HG03432 (cell line): Measurements from ENCODE around the gene DGLUCY.
"Not testable (repeated sequence)": the region's sequence is repeated elsewhere in the genome, so short reads cannot be mapped to it uniquely, and the experiment has no call there.

Source experiments
- ATAC-seq: cut with Tn5 transposase; IDR thresholded peaks from one replicate; pipeline ENCODE4 v1.9.1; 2021; ENCODE audit warnings: mild to moderate bottlenecking, moderate library complexity; ENCODE audit not compliant: unreplicated experiment

Gene DGLUCY

GRCh38 chr14:91103116-91103515 lies 10.8 kb upstream of the DGLUCY start:
- no peak for ATAC-seq

DNA sequence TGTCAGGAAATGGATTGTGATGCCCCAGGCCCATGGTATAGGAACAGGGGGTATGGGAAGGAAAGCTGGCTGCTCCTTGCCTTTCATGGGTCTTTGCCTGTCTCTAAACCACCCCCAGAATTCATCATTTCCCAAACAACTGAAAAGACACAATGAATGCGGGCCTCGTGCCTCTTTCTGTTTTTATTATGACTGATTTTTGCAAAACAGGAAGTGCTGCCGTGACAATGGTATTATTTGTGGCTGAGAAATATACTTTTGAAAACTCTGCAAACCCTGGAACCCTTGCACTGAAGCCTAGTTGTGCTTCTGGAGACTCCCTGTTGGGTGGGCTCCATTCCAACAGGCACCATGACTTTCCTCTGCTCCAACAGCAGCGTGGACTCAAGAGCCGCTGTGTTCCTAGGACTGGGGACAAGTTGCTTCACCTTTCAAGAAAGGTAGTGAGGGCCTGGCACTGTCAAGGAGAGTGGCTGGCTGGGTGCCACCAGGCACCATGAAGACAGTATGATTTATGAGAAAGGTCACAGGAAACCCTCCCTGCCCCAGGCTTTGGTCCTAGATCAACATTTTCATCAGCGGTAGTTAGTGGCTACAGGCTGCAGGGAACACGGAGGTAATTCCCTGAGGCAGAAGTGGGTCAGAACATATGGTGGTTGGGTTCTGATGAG lies 4.8 kb upstream of the DGLUCY start:
- no peak for ATAC-seq

DNA sequence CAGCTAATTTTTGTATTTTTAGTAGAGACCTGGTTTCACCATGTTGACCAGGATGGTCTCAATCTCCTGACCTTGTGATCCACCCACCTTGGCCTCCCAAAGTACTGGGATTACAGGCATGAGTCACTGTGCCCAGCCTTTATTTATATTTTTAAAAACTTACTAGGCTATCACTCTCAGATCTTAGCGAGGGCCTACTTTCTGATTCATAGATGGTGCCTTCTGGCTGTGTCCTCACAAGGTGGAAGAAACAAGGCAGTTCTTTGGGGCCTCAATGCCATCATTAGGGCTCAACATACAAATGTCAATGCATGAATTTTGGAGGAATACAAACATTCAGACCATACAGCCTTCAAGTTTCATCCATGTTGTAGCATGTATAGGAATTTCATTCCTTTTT lies 2.4 kb upstream of the DGLUCY start:
- ATAC-seq: no peak

DNA sequence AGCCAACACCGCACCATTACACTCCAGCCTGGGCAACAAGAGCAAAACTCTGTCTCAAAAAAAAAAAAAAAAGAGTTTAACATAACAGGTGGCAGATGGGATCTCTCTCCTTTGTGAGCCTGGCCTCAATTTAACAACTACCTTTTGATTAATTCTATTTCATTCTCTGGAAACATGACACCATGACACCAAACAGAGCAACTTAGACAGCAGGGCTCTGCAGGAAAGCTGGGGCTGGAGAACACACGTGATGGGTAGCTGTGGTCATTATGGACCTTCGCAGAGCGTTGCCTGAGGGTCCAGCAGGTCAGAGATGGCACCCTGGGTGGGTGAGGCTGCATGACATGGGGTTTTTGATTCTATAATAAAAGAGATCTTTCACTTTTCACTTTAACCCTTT lies 1.7 kb upstream of the DGLUCY start:
- ATAC-seq: no peak

DNA sequence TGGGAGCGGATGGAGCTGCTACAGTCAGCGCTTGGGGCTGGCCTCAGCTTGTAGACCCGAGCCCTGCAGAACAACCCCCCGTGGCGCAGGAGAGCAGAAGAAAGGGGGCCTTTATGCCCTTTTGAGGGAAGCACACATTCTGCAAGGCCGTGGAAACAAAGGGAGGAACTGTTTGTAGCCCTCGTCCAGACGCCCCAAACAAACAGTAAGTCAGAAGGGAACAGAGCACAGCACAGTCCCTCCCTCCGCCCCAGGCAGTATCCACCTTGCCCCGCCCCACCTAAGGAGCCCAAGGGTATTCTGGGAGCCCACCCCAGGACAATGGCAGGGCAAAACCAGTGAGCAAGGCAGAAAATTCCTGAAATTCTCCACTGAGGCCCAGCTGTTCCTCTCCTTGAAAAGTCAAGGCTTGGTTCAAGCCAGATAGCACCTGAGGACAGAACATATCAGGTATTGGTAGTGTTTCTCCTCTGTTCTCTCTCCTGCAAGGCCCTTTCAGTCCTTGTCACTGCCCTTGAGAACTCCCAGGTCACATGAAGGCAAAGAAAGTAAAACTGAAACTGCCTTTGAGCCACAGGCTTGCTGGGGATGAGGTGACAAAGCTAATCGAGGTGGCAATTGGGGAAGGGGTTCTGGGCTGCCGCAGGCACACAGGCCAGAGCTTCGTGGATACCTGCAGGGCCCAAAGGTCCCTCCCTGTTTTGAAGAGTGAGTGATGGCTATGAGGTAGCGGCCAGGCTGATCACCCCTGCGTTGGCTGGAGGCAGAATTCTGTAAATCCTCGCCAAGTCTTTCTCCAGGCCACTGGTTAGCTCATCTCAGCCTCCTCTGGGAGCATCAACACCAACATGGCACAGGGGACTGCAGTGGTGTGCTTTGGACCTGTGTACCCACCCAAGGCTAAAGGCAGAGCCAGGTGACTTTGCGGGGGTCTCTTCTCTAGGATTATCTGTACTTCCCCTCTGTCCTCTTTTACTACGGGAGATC lies 499 bp downstream of the DGLUCY start:
- peak; percentile 87 for ATAC-seq

- no peak for ATAC-seq
These were observed 2.3 kb downstream of the DGLUCY start for GRCh38 chr14:91115986-91116770.

DNA sequence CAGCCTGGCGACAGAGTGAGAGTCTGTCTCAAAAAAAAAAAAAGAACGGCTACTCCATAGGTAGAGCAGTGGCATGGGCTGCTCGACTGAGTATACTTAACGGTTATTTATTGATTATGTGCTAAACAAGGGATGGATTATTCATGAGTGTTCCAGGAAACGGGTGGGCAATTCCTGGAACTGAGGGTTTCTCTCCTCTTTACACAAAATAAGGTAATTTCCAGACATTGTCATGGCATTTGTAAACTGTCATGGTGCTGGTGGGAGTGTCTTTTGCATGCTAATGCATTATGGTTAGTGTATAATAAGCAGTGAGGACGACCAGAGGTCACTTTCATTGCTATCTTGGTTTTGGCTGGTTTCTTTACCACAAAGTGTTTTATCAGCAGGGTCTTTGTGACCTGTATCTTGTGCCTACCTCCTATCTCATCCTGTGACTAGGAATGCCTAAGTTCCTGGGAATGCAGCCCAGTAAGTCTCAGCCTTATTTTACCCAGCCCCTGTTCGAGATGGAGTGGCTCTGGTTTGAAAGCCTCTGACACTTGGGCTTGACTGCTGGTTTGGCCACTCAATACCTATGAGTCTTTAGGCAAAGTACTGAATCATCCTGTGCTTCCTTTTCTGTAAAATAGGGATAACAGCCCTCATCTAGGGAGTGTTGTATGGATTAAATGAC lies 3.2 kb downstream of the DGLUCY start:
- ATAC-seq: no peak

- no peak for ATAC-seq
These were observed 4.1 kb downstream of the DGLUCY start for GRCh38 chr14:91117960-91118359.

DNA sequence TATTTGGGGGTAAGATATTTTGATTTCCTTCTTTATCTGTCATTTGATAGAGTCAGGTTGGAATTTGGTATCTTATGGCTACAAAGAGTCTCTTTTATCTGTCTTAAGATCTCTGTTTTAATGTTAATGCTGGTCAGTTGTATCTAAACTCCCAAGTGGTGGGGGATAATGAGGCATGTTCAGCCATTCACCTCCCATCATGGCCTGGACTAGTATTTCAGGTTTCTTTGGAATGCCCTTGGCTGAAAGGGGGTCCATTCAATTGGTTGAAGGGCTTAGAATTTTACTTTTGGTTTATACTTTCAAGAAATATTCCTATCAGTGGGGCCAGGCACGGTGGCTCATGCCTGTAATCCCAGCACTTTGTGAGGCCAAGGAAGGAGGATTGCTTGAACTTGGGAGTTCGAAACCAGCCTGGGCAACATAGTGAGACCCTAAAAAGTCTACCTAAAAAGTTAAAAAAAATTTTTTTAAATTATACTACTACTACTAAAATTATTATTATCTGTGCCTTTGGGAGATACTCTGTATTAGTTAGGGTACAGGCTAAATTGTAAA lies 4.7 kb downstream of the DGLUCY start:
- no peak for ATAC-seq

GRCh38 chr14:91119556-91120311 lies 5.9 kb downstream of the DGLUCY start:
- no peak for ATAC-seq

- ATAC-seq: no peak
These were observed 9.3 kb downstream of the DGLUCY start for GRCh38 chr14:91123201-91123600.

DNA sequence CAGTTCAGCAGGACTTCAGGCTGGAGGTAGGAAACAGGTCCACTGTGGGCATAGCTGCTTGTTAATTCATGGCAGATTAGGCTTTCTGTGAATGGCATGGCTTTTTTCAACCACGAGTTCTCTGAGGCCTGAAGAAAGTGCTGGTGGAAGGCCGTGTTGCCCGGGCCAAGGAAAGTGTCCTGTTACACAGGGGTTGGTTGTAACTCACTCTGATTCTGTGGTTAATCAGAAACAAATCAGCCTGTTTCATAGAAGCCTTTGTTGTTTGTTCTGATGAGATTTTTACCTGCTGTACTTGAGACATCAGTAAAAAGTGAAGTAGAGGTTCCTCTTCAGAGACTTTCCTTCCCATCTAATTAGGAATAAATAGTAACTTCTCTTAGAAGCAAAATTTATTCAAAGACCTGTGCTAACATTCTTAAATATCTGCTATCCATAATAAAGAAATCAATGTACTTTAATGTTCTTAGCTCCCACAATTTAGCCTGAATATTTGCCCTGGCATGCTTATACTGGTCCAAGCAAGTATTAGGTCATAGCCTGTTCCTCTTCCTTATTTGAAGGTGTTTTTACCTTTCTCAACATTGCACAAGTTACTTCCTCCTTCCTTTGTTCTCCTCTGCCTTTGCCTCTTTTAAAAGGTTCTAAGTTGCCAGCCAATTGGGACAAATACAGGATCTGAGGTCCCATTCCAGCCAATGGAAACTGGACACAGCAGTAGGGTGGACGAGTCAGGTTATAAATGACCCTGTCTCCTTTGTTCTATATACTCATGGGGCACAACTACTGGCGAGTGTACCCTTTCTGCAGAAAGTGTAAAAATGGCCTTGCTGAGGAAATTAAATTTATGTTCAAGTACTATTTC lies 10.8 kb downstream of the DGLUCY start:
- ATAC-seq: not testable (repeated sequence)

GRCh38 chr14:91125271-91125660 lies 11.4 kb downstream of the DGLUCY start:
- ATAC-seq: no peak

GRCh38 chr14:91125801-91126200 lies 11.9 kb downstream of the DGLUCY start:
- no peak for ATAC-seq

GRCh38 chr14:91126761-91127160 lies 12.9 kb downstream of the DGLUCY start:
- ATAC-seq: no peak

GRCh38 chr14:91127401-91127801 lies 13.5 kb downstream of the DGLUCY start:
- no peak for ATAC-seq

- ATAC-seq: no peak
These were observed 14.1 kb downstream of the DGLUCY start for GRCh38 chr14:91127924-91128323.

DNA sequence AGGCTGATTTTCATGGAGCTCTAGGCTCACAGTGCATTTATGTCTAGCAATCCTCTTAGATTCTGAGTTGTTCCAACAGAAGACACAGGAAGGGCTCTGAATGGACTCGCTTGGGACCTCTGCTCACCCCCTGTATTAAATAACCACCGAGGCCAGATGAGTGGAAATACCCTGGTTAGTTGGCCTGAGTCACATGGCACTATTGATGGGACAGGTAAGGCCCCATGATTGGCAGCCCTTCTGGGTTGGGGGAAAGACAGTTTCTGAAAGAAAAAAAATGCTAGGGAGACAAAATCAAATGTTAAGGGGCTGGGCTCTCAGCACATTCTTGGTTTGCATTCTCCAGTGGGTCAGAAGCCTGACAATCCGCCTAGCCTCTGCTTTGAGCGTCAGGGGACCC lies 14.8 kb downstream of the DGLUCY start:
- ATAC-seq: no peak

GRCh38 chr14:91129261-91129660 lies 15.4 kb downstream of the DGLUCY start:
- no peak for ATAC-seq
